Renal cortex interstitium (tissue), 11 donors: ENCODE results near the gene CHMP4B. TPM values are rescaled to one million over a fixed set of nuclear protein-coding genes. Genes with fewer than 3 reads are reported as not detected.
A peak's percentile ranks its signal among the peaks of the same experiment; 100 is the strongest.
"Not testable (repeated sequence)": the region's sequence is repeated elsewhere in the genome, so short reads cannot be mapped to it uniquely, and the experiment has no call there.

Experiments
- DNase-seq, 11 donors: peaks; one replicate each; pipeline ENCODE4 v3.0.0-alpha.2; 2013; ENCODE audit warnings: low read depth in 9 of 11, low spot score in 4 of 11; ENCODE audit errors: extremely low read depth in 1 of 11
- polyA plus RNA-seq, 3 donors: library from polyadenylated mRNA; unstranded; fragments of 120-200 nt; gene quantifications; one replicate each; pipeline ENCODE4 v1.2.1, GENCODE V29; 2013; ENCODE audit not compliant: insufficient read length in 3 of 3

Gene CHMP4B
- polyA plus RNA-seq, 3 donors: 98.8 to 110 (median 105) TPM

- DNase-seq: no peak
These were observed 26.9 kb upstream of the CHMP4B start for GRCh38 chr20:33784225-33784624.

GRCh38 chr20:33785503-33785902, 25.6 kb upstream of the CHMP4B start:
- no peak for DNase-seq

GRCh38 chr20:33787253-33787891, 23.8 kb upstream of the CHMP4B start:
- no peak for DNase-seq

GRCh38 chr20:33788351-33789049, 22.6 kb upstream of the CHMP4B start:
- no peak for DNase-seq

DNA sequence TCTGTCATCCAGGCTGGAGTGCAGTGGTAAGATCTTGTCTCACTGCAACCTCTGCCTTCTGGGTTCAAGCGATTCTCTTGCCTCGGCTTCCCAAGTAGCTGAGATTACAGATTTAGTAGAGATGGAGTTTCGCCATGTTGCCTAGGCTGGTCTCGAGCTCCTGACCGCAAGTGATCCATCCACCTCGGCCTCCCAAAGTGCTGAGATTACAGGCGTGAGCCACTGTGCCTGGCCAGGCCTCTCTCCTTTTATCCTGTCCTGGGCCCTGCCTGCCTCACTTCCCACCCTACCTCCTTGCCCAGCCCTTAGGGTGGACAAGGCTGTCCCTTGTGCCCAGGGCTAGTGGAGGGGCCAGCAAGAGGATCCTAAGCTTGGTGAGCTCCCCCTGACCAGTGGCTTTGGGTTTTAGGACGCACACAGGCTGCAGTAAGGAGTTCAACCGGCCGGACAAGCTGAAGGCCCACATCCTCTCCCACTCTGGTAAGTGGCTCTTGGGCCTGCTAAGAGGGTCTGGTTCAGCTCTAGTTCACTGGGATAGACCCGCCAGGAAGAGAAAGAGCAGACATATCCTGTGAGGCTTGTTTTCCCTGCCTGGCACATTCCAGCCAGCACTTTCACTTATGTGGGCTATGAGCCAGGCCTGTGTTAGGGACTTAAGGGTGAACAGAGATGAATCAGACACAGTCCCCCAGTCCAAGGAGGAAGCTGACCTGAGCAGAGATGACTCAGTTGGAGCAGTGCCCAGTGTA, 21.9 kb upstream of the CHMP4B start:
- DNase-seq: peak in 2 of 11 donors; percentile 11 to 27

DNA sequence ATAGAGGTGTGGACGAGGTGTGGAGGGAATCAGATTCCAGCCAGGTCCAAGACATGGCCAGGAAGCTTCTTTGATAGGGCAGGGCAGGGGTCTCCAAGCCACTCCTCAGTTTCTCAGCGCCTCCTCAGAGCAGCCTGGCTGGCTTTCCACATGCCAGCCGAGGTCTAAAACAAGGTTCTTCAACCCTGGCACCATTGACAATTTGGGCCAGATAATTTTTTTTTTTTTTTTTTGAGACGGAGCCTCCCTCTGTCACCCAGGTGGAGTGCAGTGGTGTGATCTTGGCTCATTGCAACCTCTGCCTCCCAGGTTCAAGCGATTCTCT, 21.3 kb upstream of the CHMP4B start:
- DNase-seq: no peak

- no peak for DNase-seq
These were observed 20.6 kb upstream of the CHMP4B start for GRCh38 chr20:33790566-33790965.

DNA sequence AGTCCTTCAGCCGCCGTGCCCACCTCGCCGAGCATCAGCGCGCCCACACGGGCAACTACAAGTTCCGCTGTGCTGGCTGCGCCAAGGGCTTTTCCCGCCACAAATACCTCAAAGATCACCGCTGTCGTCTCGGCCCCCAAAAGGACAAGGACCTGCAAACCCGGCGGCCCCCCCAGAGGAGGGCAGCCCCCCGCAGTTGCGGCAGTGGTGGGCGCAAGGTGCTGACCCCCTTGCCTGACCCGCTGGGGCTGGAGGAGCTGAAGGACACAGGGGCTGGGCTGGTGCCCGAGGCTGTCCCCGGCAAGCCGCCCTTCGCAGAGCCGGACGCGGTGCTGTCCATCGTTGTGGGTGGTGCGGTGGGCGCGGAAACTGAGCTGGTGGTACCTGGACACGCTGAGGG, 20.1 kb upstream of the CHMP4B start:
- no peak for DNase-seq

- no peak for DNase-seq
These were observed 19.6 kb upstream of the CHMP4B start for GRCh38 chr20:33791540-33791939.

DNA sequence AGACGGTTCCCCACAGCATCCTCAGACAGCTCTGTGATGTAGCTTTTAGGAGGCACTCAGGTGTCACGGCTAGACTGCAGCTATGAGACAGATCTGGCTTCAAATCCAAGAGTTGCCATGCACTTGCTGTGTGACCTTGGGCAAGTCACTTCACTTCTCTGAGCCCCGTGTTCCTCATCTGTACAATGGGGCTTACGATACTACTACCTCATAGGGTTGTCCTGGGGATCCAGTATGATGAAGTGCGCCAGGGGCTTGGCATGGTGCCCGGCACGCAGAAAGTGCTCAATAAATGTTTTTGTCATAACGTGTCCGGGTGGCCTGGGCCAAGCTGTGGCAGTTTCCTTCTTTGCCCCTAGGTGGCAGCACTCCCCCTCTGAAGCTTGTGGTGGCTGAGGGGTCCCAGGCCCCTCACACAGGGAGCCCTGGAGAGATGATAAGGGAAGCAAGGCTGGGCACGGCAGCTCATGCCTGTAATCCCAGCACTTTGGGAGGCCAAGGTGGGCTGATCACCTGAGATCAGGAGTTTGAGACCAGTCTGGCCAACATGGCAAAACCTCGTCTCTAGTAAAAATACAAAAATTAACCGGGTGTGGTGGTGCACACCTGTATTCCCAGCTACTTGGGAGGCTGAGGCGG, 19.1 kb upstream of the CHMP4B start:
- peak in 2 of 11 donors; percentile 8 to 15 for DNase-seq

GRCh38 chr20:33792598-33792989, 18.6 kb upstream of the CHMP4B start:
- DNase-seq: not testable (repeated sequence)

GRCh38 chr20:33793011-33793931, 17.9 kb upstream of the CHMP4B start:
- no peak for DNase-seq

DNA sequence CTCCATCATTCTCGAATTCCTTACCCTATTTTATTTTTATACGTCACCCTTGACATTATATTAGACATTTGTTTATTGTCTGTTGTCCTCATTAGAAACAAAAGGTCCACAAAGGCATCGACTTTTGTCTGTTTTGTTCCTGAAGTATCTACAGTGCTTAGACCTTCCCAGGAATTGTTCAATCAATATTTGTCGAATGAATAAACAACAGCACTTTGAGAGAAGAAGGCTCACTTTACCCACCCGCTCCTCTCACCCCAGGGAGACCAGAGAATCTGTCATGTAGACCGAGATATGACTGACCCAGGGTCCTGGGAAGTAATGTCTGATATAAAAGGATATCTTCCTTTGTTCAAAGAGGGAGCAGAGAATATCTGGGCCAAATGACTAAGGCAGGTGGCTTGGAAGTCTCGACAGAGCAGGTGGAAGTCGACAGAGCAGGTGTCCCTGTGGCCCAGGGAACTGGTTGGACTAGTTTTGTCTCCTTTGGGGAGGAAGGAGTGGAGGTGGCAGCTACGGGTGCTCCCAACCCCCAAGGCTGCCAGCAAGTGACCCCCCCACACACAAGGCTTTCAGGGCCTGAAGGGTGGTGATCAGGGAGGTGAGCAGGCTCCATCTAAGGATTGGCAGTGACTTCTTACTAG, 14.8 kb upstream of the CHMP4B start:
- DNase-seq: peak in 1 of 11 donors; percentile 17

GRCh38 chr20:33796907-33797544, 14.1 kb upstream of the CHMP4B start:
- no peak for DNase-seq

- DNase-seq: no peak
These were observed 12.7 kb upstream of the CHMP4B start for GRCh38 chr20:33798444-33798843.

DNA sequence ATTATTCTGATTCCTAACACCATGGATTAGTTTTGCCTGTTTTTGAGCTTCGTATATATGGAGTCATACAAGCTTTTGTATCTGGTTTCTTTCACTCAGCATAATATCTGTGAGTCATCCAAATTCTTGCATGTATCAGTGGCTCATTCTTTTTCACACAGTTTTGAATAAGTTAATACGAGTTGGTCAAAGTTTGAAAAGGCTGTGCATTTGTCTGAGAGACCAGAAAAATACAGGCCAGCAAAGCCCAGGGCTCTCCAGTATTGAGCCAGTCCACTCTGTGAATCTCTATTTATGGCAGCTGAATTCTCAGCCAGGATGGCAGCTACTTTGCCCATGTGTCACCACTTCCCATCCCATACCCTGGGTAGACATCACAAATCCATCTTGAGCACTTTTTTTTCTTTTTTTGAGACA, 7.2 kb upstream of the CHMP4B start:
- DNase-seq: no peak

- DNase-seq: no peak
These were observed 2.8 kb upstream of the CHMP4B start for GRCh38 chr20:33808388-33808787.

GRCh38 chr20:33810259-33810658, 889 bp upstream of the CHMP4B start:
- DNase-seq: no peak
